Brain microvascular endothelial cell (primary cell): ENCODE data around the gene ABL2.
A peak's percentile ranks its signal among the peaks of the same experiment; 100 is the strongest.

Experiments used
- DNase-seq: peaks from one replicate; pipeline ENCODE4 v3.0.0-alpha.2; 2020
- H3K27ac ChIP-seq: fragments of 250-450 bp; sonication (Bioruptor Pico); 2 replicates; pipeline ENCODE4 v1.5.1; 2020; ENCODE audit warnings: mild to moderate bottlenecking, moderate library complexity
- H3K27me3 ChIP-seq: fragments of 250-450 bp; sonication (Bioruptor Pico); replicated peaks from 2 replicates; pipeline ENCODE4 v1.5.1; 2020; ENCODE audit warnings: mild to moderate bottlenecking
- H3K36me3 ChIP-seq: fragments of 250-450 bp; sonication (Bioruptor Pico); replicated peaks from 2 replicates; pipeline ENCODE4 v1.5.1; 2020; ENCODE audit warnings: mild to moderate bottlenecking
- H3K4me3 ChIP-seq: 2 replicates; pipeline ENCODE4 v1.5.1; 2011; ENCODE audit warnings: low read depth, mild to moderate bottlenecking, control low read depth, low read length, moderate library complexity
- in situ Hi-C: cut with HindIII; loops from 2 replicates; pipeline ENCODE4 v1.10.0; 2017; ENCODE audit warnings: low sequenced_read_pairs, low pct_ligation_motif_present
- TF ChIP-seq, protein P1 (sequence below): IDR thresholded peaks from 2 replicates; pipeline ENCODE4 v1.5.1; 2011; ENCODE audit warnings: low read depth, mild to moderate bottlenecking, moderate library complexity, low read length, control low read depth, inconsistent platforms; ENCODE audit errors: missing control alignments

ABL2 gene

DNA sequence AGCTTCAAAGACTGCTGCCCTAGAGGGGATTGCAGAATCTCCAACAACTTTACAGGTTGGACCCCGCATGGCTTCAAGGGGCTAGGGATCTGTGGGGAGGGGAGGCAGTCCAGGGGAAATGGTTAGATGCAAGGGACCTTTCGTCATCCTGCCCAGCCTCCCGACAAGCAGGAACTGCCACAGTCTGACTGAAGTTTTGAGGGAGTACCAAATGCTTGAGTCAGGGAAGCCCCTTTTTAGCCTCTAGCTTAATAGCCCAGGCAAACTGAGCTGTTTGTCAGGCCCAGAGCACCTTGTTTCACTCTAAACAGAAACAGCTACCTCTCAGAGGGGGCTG lies 146.5 kb downstream of the ABL2 start:
- no peak for DNase-seq
- H3K4me3 ChIP-seq, result peak overlapping the region; percentile 81
- H3K36me3 ChIP-seq, result no peaks in the 10 kb centered on the region
- no peak overlapping the region for H3K27ac ChIP-seq
- H3K27me3 ChIP-seq, result no peaks in the 10 kb centered on the region
- TF ChIP-seq, protein P1, sequence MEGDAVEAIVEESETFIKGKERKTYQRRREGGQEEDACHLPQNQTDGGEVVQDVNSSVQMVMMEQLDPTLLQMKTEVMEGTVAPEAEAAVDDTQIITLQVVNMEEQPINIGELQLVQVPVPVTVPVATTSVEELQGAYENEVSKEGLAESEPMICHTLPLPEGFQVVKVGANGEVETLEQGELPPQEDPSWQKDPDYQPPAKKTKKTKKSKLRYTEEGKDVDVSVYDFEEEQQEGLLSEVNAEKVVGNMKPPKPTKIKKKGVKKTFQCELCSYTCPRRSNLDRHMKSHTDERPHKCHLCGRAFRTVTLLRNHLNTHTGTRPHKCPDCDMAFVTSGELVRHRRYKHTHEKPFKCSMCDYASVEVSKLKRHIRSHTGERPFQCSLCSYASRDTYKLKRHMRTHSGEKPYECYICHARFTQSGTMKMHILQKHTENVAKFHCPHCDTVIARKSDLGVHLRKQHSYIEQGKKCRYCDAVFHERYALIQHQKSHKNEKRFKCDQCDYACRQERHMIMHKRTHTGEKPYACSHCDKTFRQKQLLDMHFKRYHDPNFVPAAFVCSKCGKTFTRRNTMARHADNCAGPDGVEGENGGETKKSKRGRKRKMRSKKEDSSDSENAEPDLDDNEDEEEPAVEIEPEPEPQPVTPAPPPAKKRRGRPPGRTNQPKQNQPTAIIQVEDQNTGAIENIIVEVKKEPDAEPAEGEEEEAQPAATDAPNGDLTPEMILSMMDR, result peak; percentile 0
- in situ Hi-C loops, result no loop called here

DNA sequence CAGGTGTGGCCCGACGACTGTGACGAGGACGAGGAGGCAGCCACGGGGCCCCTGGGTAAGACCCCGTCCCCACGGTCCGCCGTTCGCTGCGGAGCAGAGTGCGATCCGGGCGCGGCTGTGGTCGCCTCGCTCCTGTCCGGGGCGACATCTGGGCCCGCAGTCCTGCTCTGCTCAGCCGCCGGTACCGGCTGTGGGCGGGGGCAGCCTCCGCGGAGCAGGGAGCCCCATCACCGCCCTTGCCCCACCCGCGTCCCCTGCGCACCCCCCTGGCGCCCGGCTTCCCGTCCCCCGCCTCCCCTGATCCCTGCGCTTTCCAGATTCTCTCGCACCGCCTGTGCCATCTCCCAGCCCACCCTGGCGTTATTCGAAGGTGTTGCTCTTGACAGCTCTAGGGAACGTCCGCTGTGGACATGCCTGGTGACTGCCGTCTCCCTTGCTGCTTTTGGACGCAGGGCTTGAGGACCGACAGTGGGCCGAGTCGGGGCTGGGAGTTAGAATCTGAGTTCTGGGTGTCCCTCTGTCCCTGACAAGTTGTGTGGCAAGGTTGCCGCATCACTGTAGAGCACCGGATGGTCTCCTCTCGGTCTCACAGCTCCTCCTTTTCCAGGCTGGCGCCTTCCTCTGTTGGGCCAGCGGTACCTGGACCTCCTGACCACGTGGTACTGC lies 147.0 kb downstream of the ABL2 start:
- DNase-seq, result no peak
- peak overlapping the region; percentile 57 for H3K27ac ChIP-seq
- H3K4me3 ChIP-seq, result peak overlapping the region; percentile 81
- in situ Hi-C loops, result no loop called here
- H3K27me3 ChIP-seq, result no peaks in the 10 kb centered on the region
- TF ChIP-seq, protein P1, result peak; percentile 0
- H3K36me3 ChIP-seq, result no peaks in the 10 kb centered on the region

- in situ Hi-C loops, result no loop called here
- Histone ChIP-seq H3K27me3 (no peaks in the 10 kb centered on the region), H3K4me3 (peak within 1 kb of the TSS; percentile 81), H3K36me3 (no peaks in the 10 kb centered on the region), H3K27ac (peak within 1 kb of the TSS; percentile 57)
- peak; percentile 81 for DNase-seq
- TF ChIP-seq, protein P1, result no peak
Observed at GRCh38 chr1:179081687-179082332, 147.7 kb downstream of the ABL2 start, which contains the start of gene TOR3A. Gene TOR3A, plus strand, starts transcription at chr1:179082070. Its CDS starts 59 bp downstream, at chr1:179082129.

DNA sequence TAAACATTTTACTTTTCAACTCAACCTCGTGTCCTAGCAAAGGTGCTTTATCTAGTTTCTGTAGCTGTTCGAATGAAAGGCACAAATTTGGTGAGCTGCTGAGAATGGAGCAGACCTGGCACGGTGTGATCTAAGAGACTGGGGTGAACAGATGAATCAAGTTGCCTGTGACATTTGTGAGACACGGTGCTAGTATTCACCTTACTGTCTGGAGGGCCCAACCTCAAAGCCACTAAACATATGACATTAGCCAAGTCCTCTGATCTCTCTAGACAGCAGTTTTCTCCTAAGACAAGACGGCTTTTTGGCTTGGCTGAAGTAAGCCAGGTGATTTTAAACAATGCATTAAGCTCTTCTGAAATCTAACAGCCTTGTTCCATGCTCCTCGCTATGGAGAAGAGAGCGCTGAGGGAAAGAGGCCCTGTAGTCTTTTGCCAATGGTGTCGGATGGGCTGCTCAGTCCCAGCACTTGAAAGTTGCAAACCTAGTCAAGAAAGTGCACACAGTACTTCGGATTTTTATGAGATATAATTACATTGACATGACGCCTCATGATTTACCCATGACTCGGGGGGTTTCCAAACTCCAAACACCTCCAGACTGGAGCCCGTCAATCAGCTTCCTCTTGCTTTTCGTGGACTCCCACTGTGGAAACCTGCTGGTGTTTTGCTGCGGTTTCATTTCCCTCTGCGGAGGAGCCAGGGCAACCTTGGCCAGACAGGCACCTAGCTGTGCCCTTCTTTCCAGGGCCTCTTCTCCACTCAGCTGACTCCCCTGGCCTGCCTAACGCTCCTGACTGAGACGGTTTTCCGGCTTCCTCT lies 148.4 kb downstream of the ABL2 start:
- in situ Hi-C loops, result no loop called here
- Histone ChIP-seq H3K27me3 (no peaks in the 10 kb centered on the region), H3K4me3 (peak overlapping the region; percentile 81), H3K27ac (no peak overlapping the region), H3K36me3 (no peaks in the 10 kb centered on the region)
- no peak for DNase-seq
- TF ChIP-seq, protein P1, result no peak

DNA sequence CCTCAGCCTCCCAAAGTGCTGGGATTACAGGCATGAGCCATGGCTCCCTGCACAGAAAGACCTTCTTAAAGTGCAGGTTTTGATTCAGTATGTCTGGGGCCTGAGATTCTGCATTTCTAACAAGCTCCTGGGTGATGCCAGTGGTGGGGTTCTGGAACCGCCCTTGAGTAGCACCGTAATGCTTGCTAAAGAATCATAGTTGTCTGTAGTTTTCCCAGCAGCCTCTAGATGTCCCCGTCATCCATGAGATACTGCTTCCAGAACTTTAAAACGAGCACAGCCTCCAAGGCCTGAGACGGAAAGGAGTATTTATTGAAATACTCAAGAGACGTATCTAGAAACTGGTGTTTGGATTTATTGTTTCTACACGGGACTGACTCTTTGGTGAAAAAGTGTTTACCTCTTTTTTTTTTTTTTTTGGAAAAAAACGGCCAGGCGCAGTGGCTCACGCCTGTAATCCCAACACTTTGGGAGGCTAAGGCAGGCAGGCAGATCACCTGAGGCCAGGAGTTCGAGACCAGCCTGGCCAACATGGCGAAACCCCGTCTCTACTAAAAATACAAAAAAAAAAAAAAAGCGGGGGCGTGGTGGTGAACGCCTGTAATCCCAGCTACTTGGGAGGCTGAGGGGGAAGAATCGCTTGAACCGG lies 150.2 kb downstream of the ABL2 start:
- Histone ChIP-seq H3K36me3 (no peaks in the 10 kb centered on the region), H3K27me3 (no peaks in the 10 kb centered on the region), H3K27ac (no peak overlapping the region), H3K4me3 (no peak overlapping the region)
- TF ChIP-seq, protein P1, result peak; percentile 77
- in situ Hi-C loops, result no loop called here
- peak; percentile 77 for DNase-seq
